Activated naive CD4-positive, alpha-beta T cell treated with anti-CD3 and anti-CD28 coated beads, Interleukin-2, amount 50 U/mL, for 24 hours (primary cell): ENCODE measurements around the gene PRR22.

Experiments
- H3K27ac Mint-ChIP-seq: one replicate; pipeline ENCODE4 v1.8.0; 2021; ENCODE audit warnings: mild to moderate bottlenecking, mixed read lengths
- H3K27me3 Mint-ChIP-seq: one replicate; pipeline ENCODE4 v1.8.0; 2021; ENCODE audit warnings: mixed read lengths
- H3K36me3 Mint-ChIP-seq: one replicate; pipeline ENCODE4 v1.8.0; 2021; ENCODE audit warnings: mixed read lengths
- H3K4me1 Mint-ChIP-seq: one replicate; pipeline ENCODE4 v1.8.0; 2021; ENCODE audit warnings: mixed read lengths
- H3K4me3 Mint-ChIP-seq: one replicate; pipeline ENCODE4 v1.8.0; 2021; ENCODE audit warnings: mild to moderate bottlenecking, mixed read lengths
- H3K9me3 Mint-ChIP-seq: one replicate; pipeline ENCODE4 v1.8.0; 2021; ENCODE audit warnings: mixed read lengths

Gene PRR22

DNA sequence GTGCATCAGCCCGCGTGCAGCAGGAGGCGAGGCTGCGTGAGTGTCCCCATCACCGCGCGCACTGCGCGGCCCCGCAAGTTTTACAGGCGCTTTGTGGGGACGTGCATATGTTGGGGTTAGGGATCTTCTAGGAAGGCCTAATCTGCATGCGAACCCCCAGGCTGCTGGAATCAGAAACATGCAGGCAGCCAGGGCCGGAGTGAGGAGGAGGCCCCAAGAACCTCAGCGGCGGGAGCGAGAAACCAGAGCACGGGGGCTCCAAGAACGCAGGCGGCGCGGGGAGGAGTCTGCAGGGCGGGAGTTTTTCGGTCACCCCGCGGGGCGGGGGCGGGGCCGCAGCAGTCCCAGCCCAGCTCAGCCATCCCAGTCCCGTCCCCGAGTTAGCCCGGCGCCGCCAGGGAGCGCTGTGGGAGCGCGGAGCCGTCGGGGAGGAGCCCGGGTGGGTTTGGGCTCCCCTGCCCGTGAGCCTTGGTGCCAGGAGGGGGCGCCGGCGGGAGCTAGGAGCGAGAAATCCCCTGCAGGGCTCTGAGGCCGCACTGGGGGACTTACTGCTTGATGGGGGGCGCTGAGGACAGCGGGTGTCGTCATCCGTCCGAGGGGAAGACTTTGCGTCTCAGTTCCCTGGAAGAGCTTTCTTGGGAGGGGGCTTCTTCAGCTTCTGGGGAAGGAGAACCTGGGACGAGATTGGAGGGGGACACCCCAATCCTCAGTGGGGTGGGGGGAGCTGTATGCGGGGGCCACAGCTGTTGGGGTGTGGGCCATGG is 19.4 kb upstream of the PRR22 start:
- Mint-ChIP-seq H3K4me3 (peak overlapping the region; percentile 74), H3K36me3 (no peaks in the 10 kb centered on the region), H3K27me3 (peaks cover 4% of the 10 kb centered on the region), H3K4me1 (peaks cover 18% of the 10 kb centered on the region), H3K9me3 (no peaks in the 10 kb centered on the region), H3K27ac (peak overlapping the region; percentile 84)

DNA sequence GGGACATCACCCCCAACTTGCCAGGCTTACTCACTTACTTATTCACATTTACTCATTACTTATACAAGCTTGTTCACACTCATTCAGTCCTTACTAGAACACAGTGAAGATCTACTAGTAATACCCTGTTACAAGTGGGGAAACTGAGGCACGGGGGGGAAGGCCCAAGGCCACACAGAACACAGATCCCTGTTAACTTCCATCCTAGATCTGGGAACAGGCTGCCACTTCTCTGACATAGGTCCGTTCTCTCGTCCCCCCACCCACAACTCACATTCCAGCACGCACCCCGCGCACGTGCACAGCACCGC is 18.9 kb upstream of the PRR22 start:
- peak overlapping the region; percentile 57 for H3K4me3 Mint-ChIP-seq
- H3K27me3 Mint-ChIP-seq: peaks cover 5% of the 10 kb centered on the region
- H3K27ac Mint-ChIP-seq: no peak overlapping the region
- peaks cover 18% of the 10 kb centered on the region for H3K4me1 Mint-ChIP-seq
- no peaks in the 10 kb centered on the region for H3K36me3 Mint-ChIP-seq
- H3K9me3 Mint-ChIP-seq: no peaks in the 10 kb centered on the region

DNA sequence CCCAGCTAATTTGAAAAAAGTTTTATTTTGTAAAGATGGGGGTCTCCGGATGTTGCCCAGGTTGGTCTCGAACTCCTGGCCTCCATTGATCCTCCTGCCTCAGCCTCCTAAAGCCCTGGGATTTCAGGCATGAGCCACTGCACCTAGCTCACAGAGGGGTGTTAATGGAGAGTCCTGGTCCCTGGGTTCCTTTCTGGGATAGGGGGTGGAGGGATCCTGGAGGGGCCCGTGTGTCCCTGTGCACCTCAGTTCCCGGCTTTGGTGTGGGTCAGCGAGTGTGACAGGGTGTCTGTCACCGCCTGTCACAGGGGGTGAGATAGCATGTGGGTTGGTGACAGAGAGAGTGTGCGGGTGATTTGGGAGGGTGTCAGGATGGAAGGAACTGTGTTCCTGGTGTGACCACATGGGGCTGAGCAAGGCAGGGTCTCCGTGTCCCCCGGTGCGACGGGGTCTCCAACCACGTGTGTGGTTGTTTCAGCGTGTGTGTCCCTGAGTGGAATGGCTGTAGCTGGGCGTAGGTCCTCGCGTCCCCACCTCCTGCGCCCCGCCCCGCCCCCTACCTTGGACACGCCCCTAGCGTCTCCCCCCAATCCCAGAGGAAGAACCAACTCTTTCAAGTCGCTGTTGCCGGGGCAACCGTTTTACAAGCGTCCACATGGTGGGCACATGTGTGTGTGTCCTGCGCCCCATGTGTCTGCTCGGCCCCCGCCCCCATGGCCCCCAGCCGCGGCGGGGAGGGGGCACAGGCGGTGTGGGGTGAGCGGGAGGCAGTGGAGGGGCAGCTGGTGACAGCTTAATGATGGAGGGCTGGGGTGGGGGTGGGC is 17.5 kb upstream of the PRR22 start:
- peaks cover 5% of the 10 kb centered on the region for H3K27me3 Mint-ChIP-seq
- no peaks in the 10 kb centered on the region for H3K9me3 Mint-ChIP-seq
- H3K36me3 Mint-ChIP-seq: no peaks in the 10 kb centered on the region
- H3K4me1 Mint-ChIP-seq: peaks cover 18% of the 10 kb centered on the region
- H3K4me3 Mint-ChIP-seq: peak overlapping the region; percentile 34
- H3K27ac Mint-ChIP-seq: peak overlapping the region; percentile 63

DNA sequence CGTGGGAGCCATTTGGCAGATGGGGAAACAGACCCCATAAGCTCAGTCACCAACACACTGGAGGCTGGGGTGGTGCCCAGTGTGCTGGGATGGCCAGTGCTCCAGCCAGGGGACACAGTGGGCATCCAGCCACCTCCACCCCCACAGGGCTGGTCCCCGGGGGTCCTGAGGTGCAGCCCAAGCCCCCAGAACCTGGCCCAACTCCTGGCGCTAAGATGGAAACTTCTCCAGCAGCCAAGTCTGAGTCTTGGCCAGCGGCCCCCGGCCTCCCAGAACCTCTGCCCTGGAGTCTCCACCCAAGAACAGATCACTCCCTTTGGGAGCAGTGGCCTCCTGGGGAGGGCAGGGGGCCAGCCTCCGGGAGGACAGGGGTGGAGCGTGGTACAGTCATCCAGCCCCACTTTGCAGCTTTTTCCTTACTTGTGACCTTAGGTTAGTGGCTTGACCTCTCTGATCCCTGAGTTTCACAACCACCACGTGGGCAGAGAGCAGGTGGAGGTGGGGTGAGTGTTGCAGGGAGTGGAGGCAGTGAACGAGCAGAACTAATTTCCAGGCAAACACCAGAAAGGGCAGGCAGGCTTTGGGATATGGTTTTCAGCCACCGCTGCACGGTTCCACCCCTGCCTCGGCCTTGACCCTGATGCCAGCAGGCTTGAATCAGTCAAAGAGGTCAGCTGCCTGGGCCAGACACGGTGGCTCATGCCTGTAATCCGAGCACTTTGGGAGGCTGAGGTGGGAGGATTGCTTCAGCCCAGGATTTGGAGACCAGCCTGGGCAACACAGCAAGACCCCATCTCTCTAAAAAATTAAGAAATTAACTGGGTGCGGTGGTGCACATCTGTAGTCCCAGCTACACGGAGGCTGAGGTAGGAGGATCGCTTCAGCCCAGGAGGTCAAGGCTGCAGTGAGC is 16.1 kb upstream of the PRR22 start:
- Mint-ChIP-seq H3K9me3 (no peaks in the 10 kb centered on the region), H3K27me3 (peaks cover 5% of the 10 kb centered on the region), H3K27ac (no peak overlapping the region), H3K4me3 (no peak overlapping the region), H3K4me1 (peaks cover 18% of the 10 kb centered on the region), H3K36me3 (no peaks in the 10 kb centered on the region)

DNA sequence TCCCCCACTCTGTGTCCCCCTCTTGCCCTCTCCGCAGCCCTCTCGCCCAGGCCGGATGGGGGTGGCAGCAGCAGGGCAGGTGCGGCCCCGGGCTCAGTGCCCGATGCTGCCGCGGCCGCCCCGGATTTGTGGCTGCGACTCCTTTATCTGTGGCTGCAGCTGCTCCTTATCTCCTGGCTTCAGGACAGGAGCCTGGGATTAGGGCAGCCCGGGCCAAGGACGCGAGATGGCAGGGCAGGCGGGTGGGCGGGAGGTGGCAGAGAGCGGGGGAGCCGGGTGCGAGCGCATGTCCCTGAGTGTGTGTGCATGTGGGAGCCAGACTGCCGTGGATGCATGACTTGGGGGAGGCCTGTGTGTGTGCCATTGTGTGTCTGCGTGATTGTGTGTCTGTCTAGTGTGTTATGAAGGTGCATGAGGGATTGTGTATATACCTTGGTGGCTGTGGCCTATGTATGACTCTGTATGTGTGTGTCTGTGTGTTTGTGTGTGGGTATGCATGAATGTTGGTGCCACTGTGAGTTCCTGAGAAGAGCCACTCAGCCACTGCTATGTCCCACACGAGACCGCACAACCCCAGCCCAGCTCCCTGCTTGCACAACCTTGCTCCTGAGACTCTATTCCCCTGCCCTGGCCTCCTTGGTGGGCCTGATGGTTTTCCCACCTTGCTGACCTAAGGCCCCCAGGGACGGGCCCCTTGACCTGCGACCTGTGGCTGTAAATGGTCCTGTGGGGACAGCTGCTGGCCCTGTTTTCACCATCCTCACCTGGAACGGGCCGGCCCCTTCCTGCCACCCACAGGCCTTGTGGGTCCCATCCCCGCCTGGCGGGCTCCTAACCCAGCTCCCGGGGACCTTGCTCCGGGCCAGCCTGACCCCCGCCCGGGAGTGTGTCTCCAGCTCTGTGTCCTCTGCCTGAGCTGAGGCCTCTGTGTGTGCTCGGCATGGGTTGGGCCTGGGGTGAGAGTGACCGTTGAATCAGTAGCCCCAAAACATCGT is 15.0 kb upstream of the PRR22 start:
- Mint-ChIP-seq H3K36me3 (no peaks in the 10 kb centered on the region), H3K27me3 (peaks cover 5% of the 10 kb centered on the region), H3K4me1 (peaks cover 18% of the 10 kb centered on the region), H3K27ac (no peak overlapping the region), H3K4me3 (no peak overlapping the region), H3K9me3 (no peaks in the 10 kb centered on the region)

DNA sequence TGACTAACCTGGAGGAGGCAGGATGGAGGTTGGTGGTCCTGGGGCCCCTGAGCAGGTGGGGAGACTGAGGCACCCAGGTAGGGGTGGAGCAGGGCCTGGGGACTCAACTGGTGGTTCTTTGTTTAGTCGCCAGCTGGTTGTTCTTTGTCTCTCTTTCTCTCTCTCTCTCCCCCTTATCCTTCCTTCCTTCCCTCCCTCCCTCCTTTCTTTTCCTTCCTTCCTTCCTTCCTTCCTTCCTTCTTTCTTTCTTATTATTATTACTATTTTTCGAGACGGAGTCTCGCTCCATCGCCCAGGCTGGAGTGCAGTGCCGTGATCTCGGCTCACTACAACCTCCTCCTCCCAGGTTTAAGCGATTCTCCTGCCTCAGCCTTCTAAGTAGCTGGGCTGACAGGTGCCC is 13.7 kb upstream of the PRR22 start:
- Mint-ChIP-seq H3K27me3 (peaks cover 5% of the 10 kb centered on the region), H3K9me3 (no peaks in the 10 kb centered on the region), H3K27ac (no peak overlapping the region), H3K4me1 (peaks cover 6% of the 10 kb centered on the region), H3K4me3 (no peak overlapping the region), H3K36me3 (no peaks in the 10 kb centered on the region)

DNA sequence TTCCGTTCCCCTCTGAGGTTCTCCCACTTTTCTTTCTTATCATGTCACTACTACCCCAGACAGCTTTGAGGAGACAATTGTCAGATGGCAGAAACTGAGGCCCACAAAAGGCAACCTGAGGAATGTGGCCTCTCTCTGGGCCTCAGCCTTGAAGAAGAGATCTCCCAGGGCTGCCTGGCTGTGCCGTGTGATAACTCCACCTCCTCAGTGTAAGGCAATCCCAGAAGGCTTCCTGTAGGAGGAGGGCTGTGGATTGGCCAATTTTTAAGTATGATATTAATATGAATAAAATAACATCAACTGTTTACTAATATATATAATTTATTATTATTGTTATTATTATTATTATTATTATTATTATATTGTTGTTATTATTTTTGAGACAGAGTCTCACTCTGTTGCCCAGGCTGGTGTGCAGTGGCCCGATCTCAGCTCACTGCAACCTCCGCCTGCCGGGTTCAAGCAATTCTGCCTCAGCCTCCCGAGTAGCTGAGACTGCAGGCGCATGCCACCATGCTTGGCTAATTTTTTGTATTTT is 10.9 kb upstream of the PRR22 start:
- Mint-ChIP-seq H3K9me3 (no peaks in the 10 kb centered on the region), H3K4me1 (peaks cover 5% of the 10 kb centered on the region), H3K27ac (no peak overlapping the region), H3K4me3 (no peak overlapping the region), H3K36me3 (peaks cover 1% of the 10 kb centered on the region), H3K27me3 (peaks cover 2% of the 10 kb centered on the region)

DNA sequence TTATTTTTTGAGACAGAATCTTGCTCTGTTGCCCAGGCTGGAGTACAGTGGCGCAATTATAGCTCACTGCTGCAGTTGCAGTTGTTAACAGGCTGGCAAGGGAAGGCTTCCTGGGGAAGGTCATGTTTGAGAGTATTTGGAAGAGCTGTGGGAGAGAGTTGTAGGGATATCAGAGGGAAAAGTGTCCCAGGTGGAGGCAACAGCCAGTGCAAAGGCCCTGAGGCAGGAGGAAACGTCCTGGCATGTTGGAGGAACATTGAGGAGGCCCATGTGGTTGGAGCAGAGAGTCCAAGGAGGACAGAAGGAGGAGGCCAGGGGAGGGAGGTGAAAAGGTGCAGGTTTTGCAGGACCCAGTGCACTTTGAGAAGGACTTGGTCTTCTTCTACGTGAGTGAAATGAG is 8.6 kb upstream of the PRR22 start:
- peak overlapping the region; percentile 23 for H3K27ac Mint-ChIP-seq

DNA sequence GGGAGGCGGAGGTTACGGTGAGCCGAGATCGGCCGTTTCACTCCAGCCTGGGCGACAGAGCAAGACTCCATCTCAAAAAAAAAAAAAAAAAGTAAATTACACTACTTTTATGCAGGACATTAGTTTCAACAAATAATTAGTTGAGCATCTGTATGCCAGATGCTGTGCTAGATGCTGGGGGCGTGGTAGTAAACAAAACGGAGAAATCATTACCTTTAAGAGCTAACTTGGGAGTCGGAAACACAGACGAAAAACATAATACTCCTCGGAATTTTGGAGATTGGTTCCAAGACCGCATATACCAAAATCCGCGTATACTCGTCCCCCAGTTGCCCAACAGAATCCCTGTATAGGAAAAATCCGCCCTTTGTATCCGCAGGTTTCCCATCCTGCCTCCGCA is 7.7 kb upstream of the PRR22 start:
- H3K4me1 Mint-ChIP-seq: peaks cover 11% of the 10 kb centered on the region
- H3K9me3 Mint-ChIP-seq: no peaks in the 10 kb centered on the region
- no peaks in the 10 kb centered on the region for H3K27me3 Mint-ChIP-seq
- H3K4me3 Mint-ChIP-seq: no peak overlapping the region
- peaks cover 11% of the 10 kb centered on the region for H3K36me3 Mint-ChIP-seq
- peak overlapping the region; percentile 35 for H3K27ac Mint-ChIP-seq

More for the DNA sequence above, 8.6 kb upstream of the PRR22 start:
- H3K9me3 Mint-ChIP-seq: no peaks in the 10 kb centered on the region
- H3K27me3 Mint-ChIP-seq: no peaks in the 10 kb centered on the region
- H3K36me3 Mint-ChIP-seq: peaks cover 10% of the 10 kb centered on the region
- no peak overlapping the region for H3K4me3 Mint-ChIP-seq
- peaks cover 11% of the 10 kb centered on the region for H3K4me1 Mint-ChIP-seq

DNA sequence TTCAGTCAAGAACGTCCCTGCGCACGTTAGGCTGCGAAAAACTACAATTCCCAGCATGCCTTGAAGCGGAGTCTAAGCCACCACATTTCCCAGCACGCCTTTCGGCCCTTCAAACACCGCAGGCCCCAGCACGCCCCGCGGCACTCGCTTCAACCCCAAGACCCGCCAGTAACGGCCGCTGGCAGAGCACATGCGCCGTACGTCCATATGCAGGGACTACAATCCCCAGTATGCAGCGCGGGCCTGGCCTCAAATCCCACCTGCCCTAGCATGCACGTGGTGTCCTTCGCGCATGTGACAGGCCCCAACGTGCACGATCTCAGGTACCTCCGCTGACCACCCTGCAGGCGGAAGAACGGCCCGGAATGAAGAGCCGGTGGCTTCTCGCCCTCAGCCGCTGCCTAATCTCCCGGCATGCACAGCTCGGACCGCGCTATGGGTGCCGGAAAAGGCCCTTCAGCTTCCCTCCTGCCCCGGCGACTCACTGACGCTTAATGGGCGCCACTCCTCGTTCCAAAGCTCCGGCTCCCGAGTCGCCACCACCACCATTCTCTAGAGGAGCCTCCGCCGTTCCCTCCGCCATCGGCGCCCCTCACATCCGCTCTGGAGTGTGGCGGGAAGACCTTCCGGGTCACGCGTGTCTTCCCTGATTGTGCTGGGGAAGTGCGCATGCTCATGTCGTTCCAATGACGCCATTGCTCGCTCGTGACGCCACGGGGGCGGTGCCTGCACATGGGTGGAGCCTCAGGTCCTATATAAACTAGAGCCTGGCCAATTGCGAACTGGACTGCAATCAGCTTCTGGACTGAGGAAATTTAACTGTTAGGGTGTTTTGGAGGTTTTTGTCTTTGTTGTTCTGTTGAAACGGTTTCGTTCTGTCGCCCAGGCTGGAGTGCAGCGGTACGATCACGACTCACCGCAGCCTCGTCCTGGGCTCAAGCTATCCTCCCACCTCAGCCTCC is 6.3 kb upstream of the PRR22 start, which contains the start of gene DUS3L:
DUS3L (minus strand) TSS at position 605 of the 962 bp plus-strand sequence; CDS start at position 583, 22 bp downstream.
- peaks cover 11% of the 10 kb centered on the region for H3K4me1 Mint-ChIP-seq
- no peaks in the 10 kb centered on the region for H3K9me3 Mint-ChIP-seq
- peaks cover 15% of the 10 kb centered on the region for H3K36me3 Mint-ChIP-seq
- H3K27me3 Mint-ChIP-seq: no peaks in the 10 kb centered on the region
- H3K27ac Mint-ChIP-seq: peak within 1 kb of the TSS; percentile 100
- peak within 1 kb of the TSS; percentile 97 for H3K4me3 Mint-ChIP-seq

DNA sequence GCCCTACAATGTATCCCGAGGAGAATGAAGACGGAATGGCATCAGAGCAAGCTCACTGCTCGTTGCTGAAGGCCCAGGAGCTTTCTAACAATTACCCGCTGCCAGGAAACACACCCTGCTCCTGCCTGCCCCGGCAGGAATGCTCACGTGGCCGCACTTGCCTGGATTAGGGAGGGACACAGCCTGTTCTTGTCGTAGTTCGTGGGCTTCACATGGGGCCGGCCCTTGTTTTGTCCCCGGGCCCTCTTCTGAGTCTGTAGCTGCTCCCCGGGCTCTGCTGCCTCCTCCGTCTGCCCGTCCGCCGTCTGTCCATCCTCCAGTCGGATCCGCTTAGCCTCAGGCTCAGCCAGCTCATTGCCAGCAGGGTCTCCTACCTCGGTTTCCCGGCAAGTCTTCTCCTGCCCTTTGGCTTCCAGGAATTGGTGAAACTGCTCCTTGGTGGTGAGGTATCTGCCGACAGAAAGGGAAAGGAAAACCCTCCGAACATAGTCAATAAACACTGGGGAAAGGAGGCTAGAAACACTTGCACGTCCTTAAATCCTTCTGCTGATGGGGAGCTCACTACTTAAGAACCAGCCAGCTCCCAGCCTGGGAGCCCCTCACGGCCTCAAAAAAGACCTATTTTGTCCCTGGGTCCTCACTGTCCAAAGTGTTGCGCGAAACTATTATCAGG is 5.5 kb upstream of the PRR22 start:
- Mint-ChIP-seq H3K4me1 (peaks cover 11% of the 10 kb centered on the region), H3K4me3 (peak overlapping the region; percentile 97), H3K9me3 (no peaks in the 10 kb centered on the region), H3K36me3 (peaks cover 15% of the 10 kb centered on the region), H3K27ac (peak overlapping the region; percentile 100), H3K27me3 (no peaks in the 10 kb centered on the region)

DNA sequence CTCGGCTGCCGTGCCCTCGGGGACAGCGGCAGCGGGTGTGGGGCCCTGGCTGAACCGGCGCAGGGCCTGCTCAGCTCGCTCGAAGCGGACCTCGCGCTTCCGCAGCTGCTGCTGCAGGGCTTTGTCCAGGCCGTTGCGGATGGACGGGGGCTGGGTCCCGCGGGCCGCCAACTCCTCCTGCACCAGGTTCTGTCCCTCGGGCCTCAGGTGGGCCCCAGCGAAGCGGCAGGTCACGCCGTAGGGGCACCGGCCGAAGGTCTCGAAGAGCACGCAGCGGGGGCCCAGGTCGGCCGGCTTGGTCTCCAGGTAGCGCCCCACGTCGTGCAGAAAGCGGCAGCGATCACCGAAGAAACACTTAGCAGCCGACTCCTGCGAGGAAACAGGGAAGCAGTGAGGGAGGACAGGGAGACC is 4.8 kb upstream of the PRR22 start:
- no peak overlapping the region for H3K27ac Mint-ChIP-seq
- peak overlapping the region; percentile 97 for H3K4me3 Mint-ChIP-seq
- H3K36me3 Mint-ChIP-seq: peaks cover 15% of the 10 kb centered on the region
- H3K27me3 Mint-ChIP-seq: no peaks in the 10 kb centered on the region
- no peaks in the 10 kb centered on the region for H3K9me3 Mint-ChIP-seq
- H3K4me1 Mint-ChIP-seq: peaks cover 11% of the 10 kb centered on the region

DNA sequence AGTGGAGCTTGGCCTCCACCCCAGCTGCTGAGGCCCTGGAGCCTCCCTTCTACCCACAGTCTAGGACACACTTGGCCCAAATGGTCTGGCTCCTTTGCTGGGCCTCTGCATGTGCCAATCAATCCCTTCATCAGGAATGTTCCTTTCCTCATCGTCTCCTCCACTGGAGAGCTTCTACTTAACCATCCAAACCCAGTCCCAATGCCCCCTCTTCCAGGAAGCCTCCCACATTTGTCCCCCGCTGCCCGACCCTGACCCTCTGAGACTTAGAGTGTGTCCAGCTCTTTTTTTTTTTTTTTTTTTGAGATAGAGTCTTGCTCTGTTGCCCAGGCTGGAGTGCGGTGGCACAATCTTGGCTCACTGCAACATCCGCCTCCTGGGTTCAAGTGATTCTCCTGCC is 3.9 kb upstream of the PRR22 start:
- no peaks in the 10 kb centered on the region for H3K27me3 Mint-ChIP-seq
- H3K27ac Mint-ChIP-seq: peak overlapping the region; percentile 31
- no peaks in the 10 kb centered on the region for H3K9me3 Mint-ChIP-seq
- H3K36me3 Mint-ChIP-seq: peaks cover 19% of the 10 kb centered on the region
- H3K4me3 Mint-ChIP-seq: no peak overlapping the region
- peaks cover 11% of the 10 kb centered on the region for H3K4me1 Mint-ChIP-seq
